ENCODE data around the gene ALKBH5. TPM values are rescaled to one million over a fixed set of nuclear protein-coding genes. Genes with fewer than 3 reads are reported as not detected.

The ALKBH5 gene
- total and polyA plus RNA-seq, 10 of the 15 experiments (the other 5 are each of a cell fraction or from before 2014, with no cell fraction given) = 13.7 to 99.9 (median 52.4) TPM

- TF ChIP-seq, protein P1, sequence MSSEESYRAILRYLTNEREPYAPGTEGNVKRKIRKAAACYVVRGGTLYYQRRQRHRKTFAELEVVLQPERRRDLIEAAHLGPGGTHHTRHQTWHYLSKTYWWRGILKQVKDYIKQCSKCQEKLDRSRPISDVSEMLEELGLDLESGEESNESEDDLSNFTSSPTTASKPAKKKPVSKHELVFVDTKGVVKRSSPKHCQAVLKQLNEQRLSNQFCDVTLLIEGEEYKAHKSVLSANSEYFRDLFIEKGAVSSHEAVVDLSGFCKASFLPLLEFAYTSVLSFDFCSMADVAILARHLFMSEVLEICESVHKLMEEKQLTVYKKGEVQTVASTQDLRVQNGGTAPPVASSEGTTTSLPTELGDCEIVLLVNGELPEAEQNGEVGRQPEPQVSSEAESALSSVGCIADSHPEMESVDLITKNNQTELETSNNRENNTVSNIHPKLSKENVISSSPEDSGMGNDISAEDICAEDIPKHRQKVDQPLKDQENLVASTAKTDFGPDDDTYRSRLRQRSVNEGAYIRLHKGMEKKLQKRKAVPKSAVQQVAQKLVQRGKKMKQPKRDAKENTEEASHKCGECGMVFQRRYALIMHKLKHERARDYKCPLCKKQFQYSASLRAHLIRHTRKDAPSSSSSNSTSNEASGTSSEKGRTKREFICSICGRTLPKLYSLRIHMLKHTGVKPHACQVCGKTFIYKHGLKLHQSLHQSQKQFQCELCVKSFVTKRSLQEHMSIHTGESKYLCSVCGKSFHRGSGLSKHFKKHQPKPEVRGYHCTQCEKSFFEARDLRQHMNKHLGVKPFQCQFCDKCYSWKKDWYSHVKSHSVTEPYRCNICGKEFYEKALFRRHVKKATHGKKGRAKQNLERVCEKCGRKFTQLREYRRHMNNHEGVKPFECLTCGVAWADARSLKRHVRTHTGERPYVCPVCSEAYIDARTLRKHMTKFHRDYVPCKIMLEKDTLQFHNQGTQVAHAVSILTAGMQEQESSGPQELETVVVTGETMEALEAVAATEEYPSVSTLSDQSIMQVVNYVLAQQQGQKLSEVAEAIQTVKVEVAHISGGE (CRISPR knock-in tag; IDR thresholded peaks at IDR 0.05) = no peak
- TF ChIP-seq, protein P2, sequence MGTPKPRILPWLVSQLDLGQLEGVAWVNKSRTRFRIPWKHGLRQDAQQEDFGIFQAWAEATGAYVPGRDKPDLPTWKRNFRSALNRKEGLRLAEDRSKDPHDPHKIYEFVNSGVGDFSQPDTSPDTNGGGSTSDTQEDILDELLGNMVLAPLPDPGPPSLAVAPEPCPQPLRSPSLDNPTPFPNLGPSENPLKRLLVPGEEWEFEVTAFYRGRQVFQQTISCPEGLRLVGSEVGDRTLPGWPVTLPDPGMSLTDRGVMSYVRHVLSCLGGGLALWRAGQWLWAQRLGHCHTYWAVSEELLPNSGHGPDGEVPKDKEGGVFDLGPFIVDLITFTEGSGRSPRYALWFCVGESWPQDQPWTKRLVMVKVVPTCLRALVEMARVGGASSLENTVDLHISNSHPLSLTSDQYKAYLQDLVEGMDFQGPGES (IDR thresholded peaks at IDR 0.05) = no peak
- TF ChIP-seq BRCA1 (IDR thresholded peaks at IDR 0.05; ENCODE audit: low read depth, low read length) = no peak
- TF ChIP-seq GABPA (IDR thresholded peaks at IDR 0.05; ENCODE audit: low read depth) = no peak
- TF ChIP-seq, protein P3, sequence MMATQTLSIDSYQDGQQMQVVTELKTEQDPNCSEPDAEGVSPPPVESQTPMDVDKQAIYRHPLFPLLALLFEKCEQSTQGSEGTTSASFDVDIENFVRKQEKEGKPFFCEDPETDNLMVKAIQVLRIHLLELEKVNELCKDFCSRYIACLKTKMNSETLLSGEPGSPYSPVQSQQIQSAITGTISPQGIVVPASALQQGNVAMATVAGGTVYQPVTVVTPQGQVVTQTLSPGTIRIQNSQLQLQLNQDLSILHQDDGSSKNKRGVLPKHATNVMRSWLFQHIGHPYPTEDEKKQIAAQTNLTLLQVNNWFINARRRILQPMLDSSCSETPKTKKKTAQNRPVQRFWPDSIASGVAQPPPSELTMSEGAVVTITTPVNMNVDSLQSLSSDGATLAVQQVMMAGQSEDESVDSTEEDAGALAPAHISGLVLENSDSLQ (IDR thresholded peaks at IDR 0.05) = no peak
- no peak for TF ChIP-seq SIX5 (IDR thresholded peaks at IDR 0.05; ENCODE audit: low read depth, low read length, severe bottlenecking)
- no peak for TF ChIP-seq POU2F2 (IDR thresholded peaks at IDR 0.05; ENCODE audit: borderline replicate concordance, low read depth, low read length)
Observed at GRCh38 chr17:18163547-18163946, 20.1 kb upstream of the ALKBH5 start (continued).

GRCh38 chr17:18166894-18167293 is 16.7 kb upstream of the ALKBH5 start:
- POLR2A ChIA-PET = interaction anchor here (0.7 kb wide), 1 partner anchor 17 kb away, joined by 3 read pairs; no protein-coding TSS in a partner anchor
- no peaks in the 10 kb centered on the region; the same call in 2 of the 3 replicates for H3K9me3 ChIP-seq (replicated peaks; ENCODE audit: control insufficient read depth, insufficient read depth, low read length)
- BruUV-seq (replicated peaks) = no TSS peak
- TF ChIP-seq, protein P4, sequence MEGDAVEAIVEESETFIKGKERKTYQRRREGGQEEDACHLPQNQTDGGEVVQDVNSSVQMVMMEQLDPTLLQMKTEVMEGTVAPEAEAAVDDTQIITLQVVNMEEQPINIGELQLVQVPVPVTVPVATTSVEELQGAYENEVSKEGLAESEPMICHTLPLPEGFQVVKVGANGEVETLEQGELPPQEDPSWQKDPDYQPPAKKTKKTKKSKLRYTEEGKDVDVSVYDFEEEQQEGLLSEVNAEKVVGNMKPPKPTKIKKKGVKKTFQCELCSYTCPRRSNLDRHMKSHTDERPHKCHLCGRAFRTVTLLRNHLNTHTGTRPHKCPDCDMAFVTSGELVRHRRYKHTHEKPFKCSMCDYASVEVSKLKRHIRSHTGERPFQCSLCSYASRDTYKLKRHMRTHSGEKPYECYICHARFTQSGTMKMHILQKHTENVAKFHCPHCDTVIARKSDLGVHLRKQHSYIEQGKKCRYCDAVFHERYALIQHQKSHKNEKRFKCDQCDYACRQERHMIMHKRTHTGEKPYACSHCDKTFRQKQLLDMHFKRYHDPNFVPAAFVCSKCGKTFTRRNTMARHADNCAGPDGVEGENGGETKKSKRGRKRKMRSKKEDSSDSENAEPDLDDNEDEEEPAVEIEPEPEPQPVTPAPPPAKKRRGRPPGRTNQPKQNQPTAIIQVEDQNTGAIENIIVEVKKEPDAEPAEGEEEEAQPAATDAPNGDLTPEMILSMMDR (IDR thresholded peaks at IDR 0.05 in 2 of 3, conservative IDR thresholded peaks at IDR 0.05 in 1 of 3; ENCODE audit: control insufficient read depth in 2 of 3, extremely low read depth in 1 of 3, insufficient read depth in 1 of 3, low read depth in 3 of 3, low read length in 3 of 3) = peak in 1 of 3 experiments; percentile 19; a peak in 2 of 6 replicates
- TF ChIP-seq MTA2 (IDR thresholded peaks at IDR 0.05; ENCODE audit: low read depth) (no peak), RAD21 (IDR thresholded peaks at IDR 0.05; ENCODE audit: insufficient read depth, low read depth, low read length) (0 out of 2 replicates have a peak, but pooled peaks have one; percentile 16)
- intact Hi-C loops (cut with micrococcal nuclease; ENCODE audit: unreplicated experiment) (no loop called here), in situ Hi-C loops (cut with MboI) (no loop called here)
- RAD21 ChIA-PET (ENCODE audit: unreplicated experiment) = no interaction called here
- WGBS (ENCODE audit: insufficient coverage, insufficient replicate concordance, low lambda C conversion rate, missing lambda C conversion rate) = 22% methylated on average over 5 of the region's 5 CpGs
- H4K20me1 ChIP-seq (ENCODE audit: control insufficient read depth, insufficient read depth) = no peaks in the 10 kb centered on the region
- H3K9ac ChIP-seq (ENCODE audit: control insufficient read depth, insufficient read depth, low read length) = no peak overlapping the region
- no peaks in the 10 kb centered on the region for H3K27me3 ChIP-seq (replicated peaks in 1 of 2; ENCODE audit: control insufficient read depth in 2 of 2, insufficient read depth in 2 of 2, low read length in 1 of 2)
- no peaks in the 10 kb centered on the region for H3K36me3 ChIP-seq (ENCODE audit: control insufficient read depth in 2 of 2, insufficient read depth in 2 of 2, low read length in 1 of 2)
- FAIRE-seq (no peak), DNase-seq (ENCODE audit: low read depth, low spot score) (no peak), ATAC-seq (peak; percentile 39; the same call in 2 of the 3 replicates)
- peaks cover 3% of the 10 kb centered on the region; the same call in 1 of the 2 replicates for H3K4me1 ChIP-seq (ENCODE audit: control insufficient read depth, insufficient read depth, low read length)
- SMC1A ChIA-PET (ENCODE audit: uncharacterized antibody, unreplicated experiment) = no interaction called here
- H3K4me3 ChIP-seq = no peak overlapping the region
- no peak overlapping the region for H3K4me2 ChIP-seq (ENCODE audit: control insufficient read depth, insufficient read depth)
- H3K27ac ChIP-seq (ENCODE audit: control insufficient read depth, insufficient read depth) = no peak overlapping the region
- no peaks in the 10 kb centered on the region for H3K79me2 ChIP-seq (ENCODE audit: control insufficient read depth, insufficient read depth, low read length)
- CTCF ChIA-PET = no interaction called here
- H2AFZ ChIP-seq (ENCODE audit: control insufficient read depth, low read depth, low read length) = no peak overlapping the region

All from GM12878 (cell line).